ENCODE measurements around the gene CGNL1.

GRCh38 chr15:57464480-57464879 lies 88.2 kb downstream of the CGNL1 start:
- TF ChIP-seq CTCF (conservative IDR thresholded peaks at IDR 0.05) (no peak), ZFX (IDR thresholded peaks at IDR 0.05) (no peak)

Measured in C4-2B (cell line).